Astrocyte of the cerebellum (primary cell): ENCODE measurements around the gene GAD1.

Experiments used
- DNase-seq: peaks from one replicate; pipeline ENCODE4 v3.0.0-alpha.2; 2011; ENCODE audit warnings: low read depth
- H3K4me3 ChIP-seq: 2 replicates; pipeline ENCODE4 v1.5.1; 2011; ENCODE audit warnings: mild to moderate bottlenecking, low read depth, low read length, moderate library complexity
- CTCF ChIP-seq: IDR thresholded peaks from 2 replicates; pipeline ENCODE4 v1.5.1; 2012; ENCODE audit warnings: low read length, low read depth, moderate library complexity, mild to moderate bottlenecking; ENCODE audit errors: missing control alignments
- in situ Hi-C: cut with HindIII; loops from 2 replicates; pipeline ENCODE4 v1.10.0; 2017; ENCODE audit warnings: low sequenced_read_pairs

Gene GAD1

GRCh38 chr2:170886386-170886785, 69.7 kb downstream of the GAD1 start:
- DNase-seq, result peak; percentile 81
- TF ChIP-seq CTCF, result no peak
- H3K4me3 ChIP-seq, result no peak overlapping the region
- in situ Hi-C loops, result no loop called here

GRCh38 chr2:170887496-170887895, 70.8 kb downstream of the GAD1 start:
- H3K4me3 ChIP-seq, result no peak overlapping the region
- in situ Hi-C loops, result no loop called here
- no peak for DNase-seq
- TF ChIP-seq CTCF, result no peak

- in situ Hi-C loops, result no loop called here
- DNase-seq, result no peak
- H3K4me3 ChIP-seq, result no peak overlapping the region
- TF ChIP-seq CTCF, result no peak
Measured at GRCh38 chr2:170887896-170888295, 71.2 kb downstream of the GAD1 start.

- no peak for TF ChIP-seq CTCF
- in situ Hi-C loops, result no loop called here
- no peak overlapping the region for H3K4me3 ChIP-seq
- no peak for DNase-seq
Measured at GRCh38 chr2:170891893-170892292, 75.2 kb downstream of the GAD1 start.

- H3K4me3 ChIP-seq, result no peak overlapping the region
- TF ChIP-seq CTCF, result no peak
- DNase-seq, result no peak
- in situ Hi-C loops, result no loop called here
Measured at GRCh38 chr2:170892391-170892951, 75.8 kb downstream of the GAD1 start.

- TF ChIP-seq CTCF, result no peak
Measured at GRCh38 chr2:170895023-170895757, 78.5 kb downstream of the GAD1 start.

More at GRCh38 chr2:170895023-170895757, 78.5 kb downstream of the GAD1 start:
- no peak overlapping the region for H3K4me3 ChIP-seq
- DNase-seq, result peak; percentile 53
- in situ Hi-C loops, result no loop called here
